Mononuclear cell (primary cell): ENCODE measurements around the gene SUSD2. TPM values are rescaled to one million over a fixed set of nuclear protein-coding genes. Genes with fewer than 3 reads are reported as not detected.

Source experiments
- H3K27me3 ChIP-seq: 2 replicates; pipeline ENCODE4 v1.6.0; 2011; ENCODE audit warnings: low read length, control low read depth; ENCODE audit not compliant: insufficient read depth
- H3K4me1 ChIP-seq: 2 replicates; pipeline ENCODE4 v1.5.1; 2011; ENCODE audit warnings: mild to moderate bottlenecking, low read length, control low read depth; ENCODE audit not compliant: insufficient read depth
- H3K4me3 ChIP-seq: 2 replicates; pipeline ENCODE4 v1.5.1; 2011; ENCODE audit warnings: mild to moderate bottlenecking, low read length, moderate library complexity
- H3K9me3 ChIP-seq: 2 replicates; pipeline ENCODE4 v1.5.1; 2011; ENCODE audit warnings: low read depth, mild to moderate bottlenecking, control low read depth, low read length
- total RNA-seq: library from RNA; depleted of rRNA; stranded (reverse); fragments of >200 nt; gene quantifications from one replicate; pipeline ENCODE4 v1.2.3, GENCODE V29; 2012

Gene SUSD2
- total RNA-seq, 1 donor: 0.31 TPM

GRCh38 chr22:24159650-24160049, 21.6 kb upstream of the SUSD2 start:
- Histone ChIP-seq H3K4me3 (no peak overlapping the region), H3K4me1 (peaks cover 49% of the 10 kb centered on the region), H3K9me3 (no peaks in the 10 kb centered on the region), H3K27me3 (no peaks in the 10 kb centered on the region)

DNA sequence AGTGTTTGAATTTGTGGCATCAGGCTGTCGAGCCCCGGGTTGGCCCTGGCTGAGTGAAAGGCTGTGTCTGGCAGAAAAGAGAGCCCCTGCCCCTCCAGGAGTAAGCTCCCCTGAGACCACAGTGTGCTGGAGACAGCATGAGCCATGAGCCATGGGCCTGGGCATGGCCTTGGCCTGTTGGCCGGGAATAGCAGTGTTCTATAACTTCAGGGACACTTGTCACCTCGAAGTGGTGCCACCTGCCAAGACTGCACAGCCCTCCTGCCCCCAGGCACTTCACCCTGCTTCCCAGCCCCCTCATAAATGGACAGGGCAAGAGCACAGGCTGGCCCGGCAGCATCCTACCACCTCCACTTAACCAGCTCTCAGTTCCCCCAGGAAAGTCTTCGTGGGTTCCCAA, 20.7 kb upstream of the SUSD2 start:
- no peaks in the 10 kb centered on the region for H3K27me3 ChIP-seq
- no peak overlapping the region for H3K4me3 ChIP-seq
- H3K4me1 ChIP-seq: peaks cover 40% of the 10 kb centered on the region
- H3K9me3 ChIP-seq: no peaks in the 10 kb centered on the region

- H3K4me1 ChIP-seq: peaks cover 38% of the 10 kb centered on the region
These were observed 19.8 kb upstream of the SUSD2 start for GRCh38 chr22:24161485-24161884.

GRCh38 chr22:24161909-24162308, 19.4 kb upstream of the SUSD2 start:
- no peaks in the 10 kb centered on the region for H3K9me3 ChIP-seq
- no peaks in the 10 kb centered on the region for H3K27me3 ChIP-seq
- H3K4me1 ChIP-seq: peaks cover 38% of the 10 kb centered on the region
- H3K4me3 ChIP-seq: no peak overlapping the region

More at GRCh38 chr22:24161485-24161884, 19.8 kb upstream of the SUSD2 start:
- Histone ChIP-seq H3K4me3 (no peak overlapping the region), H3K27me3 (no peaks in the 10 kb centered on the region), H3K9me3 (no peaks in the 10 kb centered on the region)

DNA sequence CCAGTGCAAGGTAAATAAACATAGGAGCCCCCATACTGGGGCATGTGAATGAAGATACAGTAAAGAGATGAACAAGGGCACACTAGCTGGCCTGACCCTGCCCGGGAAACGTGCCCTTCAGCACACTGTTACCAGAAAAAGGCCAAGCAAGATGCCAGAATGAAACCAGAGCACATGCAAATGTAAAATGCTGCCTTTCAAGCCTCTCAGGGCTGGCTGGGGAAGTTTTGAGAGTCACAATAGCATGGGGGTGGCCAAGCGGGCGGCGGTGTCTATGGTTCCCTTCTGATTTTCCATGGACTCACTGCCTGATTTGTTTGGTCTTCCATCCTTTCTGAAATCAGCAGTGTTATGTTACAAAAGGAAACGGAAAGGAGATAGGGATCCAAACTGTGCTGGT, 18.9 kb upstream of the SUSD2 start:
- Histone ChIP-seq H3K4me1 (peaks cover 32% of the 10 kb centered on the region), H3K4me3 (no peak overlapping the region), H3K27me3 (no peaks in the 10 kb centered on the region), H3K9me3 (no peaks in the 10 kb centered on the region)

DNA sequence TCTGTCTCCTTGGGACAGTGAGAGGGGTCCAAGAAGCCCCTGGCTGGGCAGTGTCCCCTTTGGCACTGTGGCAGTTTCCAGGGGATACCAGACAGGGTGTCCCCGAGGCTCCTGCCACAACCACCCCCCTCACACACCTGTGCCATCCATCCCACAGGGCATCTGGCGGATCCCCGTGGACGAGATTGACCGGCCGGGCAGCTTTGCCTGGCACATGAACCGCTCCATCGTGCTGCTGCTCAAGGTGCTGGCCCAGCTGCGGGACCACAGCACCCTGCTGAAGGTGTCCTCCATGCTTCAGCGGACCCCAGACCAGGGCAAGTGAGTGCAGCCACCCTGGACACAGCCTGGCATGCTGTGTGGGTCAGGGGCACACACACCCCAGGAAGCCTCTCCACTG, 17.0 kb upstream of the SUSD2 start:
- Histone ChIP-seq H3K4me3 (no peak overlapping the region), H3K27me3 (no peaks in the 10 kb centered on the region), H3K9me3 (no peaks in the 10 kb centered on the region), H3K4me1 (peaks cover 14% of the 10 kb centered on the region)

DNA sequence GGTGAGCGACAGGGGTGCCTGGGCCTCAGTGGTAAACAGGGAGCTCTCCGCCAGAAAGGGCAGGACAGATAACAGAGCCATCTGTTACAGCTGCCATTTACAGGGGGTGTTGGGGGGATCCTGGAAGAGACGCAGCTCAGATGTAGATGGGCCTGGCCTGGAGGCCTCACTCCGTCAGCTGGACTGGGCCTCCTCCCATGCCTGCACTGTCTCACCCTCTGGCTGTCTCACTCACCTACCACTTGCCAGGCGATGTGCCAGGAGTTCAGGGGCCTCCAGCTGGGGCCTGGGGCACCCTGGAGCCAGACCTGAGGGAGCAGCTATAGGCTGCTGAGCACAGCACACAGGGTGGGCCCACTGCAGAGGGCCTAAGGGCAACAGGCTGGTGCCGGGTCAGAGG, 16.3 kb upstream of the SUSD2 start:
- Histone ChIP-seq H3K9me3 (no peaks in the 10 kb centered on the region), H3K27me3 (no peaks in the 10 kb centered on the region), H3K4me3 (no peak overlapping the region), H3K4me1 (peaks cover 7% of the 10 kb centered on the region)

- Histone ChIP-seq H3K4me1 (peaks cover 1% of the 10 kb centered on the region), H3K9me3 (no peaks in the 10 kb centered on the region), H3K4me3 (no peak overlapping the region), H3K27me3 (no peaks in the 10 kb centered on the region)
These were observed 15.6 kb upstream of the SUSD2 start for GRCh38 chr22:24165673-24166072.

- Histone ChIP-seq H3K4me3 (no peak overlapping the region), H3K27me3 (no peaks in the 10 kb centered on the region), H3K9me3 (no peaks in the 10 kb centered on the region), H3K4me1 (no peaks in the 10 kb centered on the region)
These were observed 14.5 kb upstream of the SUSD2 start for GRCh38 chr22:24166811-24167210.

DNA sequence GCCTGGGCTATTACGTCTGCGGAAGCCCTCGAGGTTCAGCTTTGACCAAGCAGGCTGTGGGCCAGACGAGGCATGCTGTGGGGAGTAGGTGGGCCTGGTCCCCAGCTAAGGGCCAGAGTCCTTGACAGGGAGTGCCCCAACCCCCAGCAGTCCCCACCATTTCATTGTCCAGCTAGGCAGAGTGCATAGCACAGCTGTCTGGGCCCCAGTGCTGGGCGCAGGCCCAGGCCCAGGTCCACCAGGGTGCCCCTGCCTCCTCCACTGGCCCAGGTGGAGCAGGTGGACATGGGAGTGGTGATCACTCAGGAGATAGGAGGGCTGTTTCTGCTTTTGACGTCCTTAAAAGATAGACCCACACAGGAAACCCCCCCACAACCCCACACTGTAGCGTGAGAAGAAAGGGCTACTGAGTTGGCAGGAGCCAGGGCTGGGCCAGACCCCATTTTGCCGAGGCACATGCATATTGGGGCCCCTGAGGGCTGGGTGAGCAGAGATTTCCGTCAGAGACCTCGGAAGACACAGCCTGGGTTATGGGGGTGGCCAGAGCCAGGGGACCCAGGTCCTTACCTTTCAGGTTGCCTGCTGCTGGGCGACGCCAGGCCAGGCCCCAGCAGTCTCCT, 11.7 kb upstream of the SUSD2 start:
- H3K4me1 ChIP-seq: no peaks in the 10 kb centered on the region
- no peaks in the 10 kb centered on the region for H3K27me3 ChIP-seq
- H3K4me3 ChIP-seq: no peak overlapping the region
- H3K9me3 ChIP-seq: no peaks in the 10 kb centered on the region

DNA sequence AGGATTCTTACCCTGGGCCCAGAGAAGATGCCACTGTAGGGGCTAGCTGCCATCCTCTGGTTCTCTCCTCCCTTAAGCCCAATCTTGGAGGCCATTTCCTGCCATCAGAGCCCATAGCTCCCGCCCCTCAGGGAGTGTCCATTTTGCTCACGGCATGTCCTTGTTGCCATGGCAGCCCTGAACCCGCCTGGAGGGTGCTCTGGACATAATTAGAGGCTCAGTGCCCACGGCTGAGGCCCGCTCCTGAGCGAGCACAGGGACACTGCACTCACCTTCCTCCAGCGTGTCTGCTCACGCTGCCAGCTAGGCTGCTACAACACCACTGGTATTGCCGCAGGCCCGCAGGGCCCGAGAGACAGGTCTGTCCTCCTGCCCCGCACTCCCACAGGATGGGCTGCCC, 11.1 kb upstream of the SUSD2 start:
- Histone ChIP-seq H3K9me3 (no peaks in the 10 kb centered on the region), H3K27me3 (no peaks in the 10 kb centered on the region), H3K4me1 (no peaks in the 10 kb centered on the region), H3K4me3 (no peak overlapping the region)

- Histone ChIP-seq H3K4me1 (no peaks in the 10 kb centered on the region), H3K9me3 (no peaks in the 10 kb centered on the region), H3K27me3 (no peaks in the 10 kb centered on the region), H3K4me3 (no peak overlapping the region)
These were observed 10.7 kb upstream of the SUSD2 start for GRCh38 chr22:24170632-24171031.

GRCh38 chr22:24171822-24172221, 9.5 kb upstream of the SUSD2 start:
- H3K27me3 ChIP-seq: no peaks in the 10 kb centered on the region
- H3K4me1 ChIP-seq: no peaks in the 10 kb centered on the region
- H3K4me3 ChIP-seq: no peak overlapping the region
- no peaks in the 10 kb centered on the region for H3K9me3 ChIP-seq

DNA sequence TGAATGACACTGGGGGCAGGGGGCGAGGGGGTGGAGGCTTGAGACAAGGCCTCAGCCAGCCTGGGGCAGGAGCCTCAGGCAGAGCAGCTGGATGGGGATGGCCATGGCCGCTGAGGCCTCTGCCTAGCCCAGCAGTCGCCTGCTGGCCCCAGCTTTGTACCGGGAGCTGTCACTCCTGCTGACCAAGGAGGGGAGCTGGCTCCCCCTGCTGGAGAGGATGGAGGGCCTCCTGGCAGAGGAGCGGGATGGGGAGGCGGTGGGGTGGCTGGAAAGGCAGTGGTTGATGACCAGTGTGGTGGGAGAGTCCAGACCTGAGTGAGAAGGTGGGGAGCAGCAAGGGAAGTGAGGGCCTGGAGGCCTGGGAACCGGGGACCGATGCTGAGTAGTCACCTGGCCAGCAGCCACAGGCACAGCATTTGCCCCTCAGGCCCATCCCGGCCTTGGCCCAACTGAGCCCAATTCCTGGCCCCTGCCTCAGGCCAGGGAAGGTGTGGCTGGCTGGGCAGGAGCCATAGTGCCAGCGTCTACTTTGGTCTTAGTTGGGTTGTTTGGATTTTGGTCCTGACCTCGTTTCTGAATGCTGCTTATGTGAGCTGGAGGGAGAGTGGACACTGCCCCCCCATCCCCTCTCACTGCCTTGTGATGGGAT, 6.0 kb upstream of the SUSD2 start:
- no peak overlapping the region for H3K4me3 ChIP-seq
- H3K9me3 ChIP-seq: no peaks in the 10 kb centered on the region
- no peaks in the 10 kb centered on the region for H3K4me1 ChIP-seq
- H3K27me3 ChIP-seq: no peaks in the 10 kb centered on the region

GRCh38 chr22:24176040-24176439, 5.2 kb upstream of the SUSD2 start:
- Histone ChIP-seq H3K9me3 (no peaks in the 10 kb centered on the region), H3K4me3 (no peak overlapping the region), H3K27me3 (no peaks in the 10 kb centered on the region), H3K4me1 (no peaks in the 10 kb centered on the region)

GRCh38 chr22:24176630-24177029, 4.7 kb upstream of the SUSD2 start:
- Histone ChIP-seq H3K9me3 (no peaks in the 10 kb centered on the region), H3K4me1 (no peaks in the 10 kb centered on the region), H3K27me3 (no peaks in the 10 kb centered on the region), H3K4me3 (no peak overlapping the region)
